ENCODE results near the gene SMIM12. TPM values are rescaled to one million over a fixed set of nuclear protein-coding genes. Genes with fewer than 3 reads are reported as not detected.

The SMIM12 gene
- total RNA-seq, 4 donors from 2014 or later: 11.8 to 31.2 (median 19.4) TPM

DNA sequence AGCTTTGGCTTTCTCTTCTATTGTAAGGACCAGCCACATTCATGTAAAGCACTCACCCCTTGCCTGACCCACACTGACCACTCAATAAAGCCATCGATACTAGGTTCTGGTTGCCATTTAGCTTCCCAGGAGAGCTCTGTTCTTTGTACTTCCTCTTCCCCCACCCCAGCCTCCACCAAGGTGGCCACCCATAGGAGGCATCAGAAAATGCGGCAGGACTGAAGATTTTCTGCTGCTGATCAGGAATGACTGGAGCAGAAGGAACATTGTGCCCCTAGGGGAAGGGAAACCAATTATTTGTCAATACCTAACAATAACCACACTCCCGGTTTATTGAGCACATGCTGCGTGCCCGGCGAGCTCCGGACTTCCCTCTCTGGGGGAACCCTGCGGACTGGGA is 5.2 kb upstream of the SMIM12 start:
- no peak for DNase-seq
- Histone ChIP-seq H3K4me3 (no peak overlapping the region), H3K27me3 (no peaks in the 10 kb centered on the region), H3K27ac (no peak overlapping the region), H3K9me3 (no peaks in the 10 kb centered on the region), H3K4me1 (no peaks in the 10 kb centered on the region), H3K36me3 (no peaks in the 10 kb centered on the region)
- intact Hi-C loops (cut with DNase I; ENCODE audit: low total_unique reads): no loop called here
- no peak for TF ChIP-seq POLR2A (IDR thresholded peaks at IDR 0.05)
- TF ChIP-seq, protein P1, sequence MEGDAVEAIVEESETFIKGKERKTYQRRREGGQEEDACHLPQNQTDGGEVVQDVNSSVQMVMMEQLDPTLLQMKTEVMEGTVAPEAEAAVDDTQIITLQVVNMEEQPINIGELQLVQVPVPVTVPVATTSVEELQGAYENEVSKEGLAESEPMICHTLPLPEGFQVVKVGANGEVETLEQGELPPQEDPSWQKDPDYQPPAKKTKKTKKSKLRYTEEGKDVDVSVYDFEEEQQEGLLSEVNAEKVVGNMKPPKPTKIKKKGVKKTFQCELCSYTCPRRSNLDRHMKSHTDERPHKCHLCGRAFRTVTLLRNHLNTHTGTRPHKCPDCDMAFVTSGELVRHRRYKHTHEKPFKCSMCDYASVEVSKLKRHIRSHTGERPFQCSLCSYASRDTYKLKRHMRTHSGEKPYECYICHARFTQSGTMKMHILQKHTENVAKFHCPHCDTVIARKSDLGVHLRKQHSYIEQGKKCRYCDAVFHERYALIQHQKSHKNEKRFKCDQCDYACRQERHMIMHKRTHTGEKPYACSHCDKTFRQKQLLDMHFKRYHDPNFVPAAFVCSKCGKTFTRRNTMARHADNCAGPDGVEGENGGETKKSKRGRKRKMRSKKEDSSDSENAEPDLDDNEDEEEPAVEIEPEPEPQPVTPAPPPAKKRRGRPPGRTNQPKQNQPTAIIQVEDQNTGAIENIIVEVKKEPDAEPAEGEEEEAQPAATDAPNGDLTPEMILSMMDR (IDR thresholded peaks at IDR 0.05): no peak

DNA sequence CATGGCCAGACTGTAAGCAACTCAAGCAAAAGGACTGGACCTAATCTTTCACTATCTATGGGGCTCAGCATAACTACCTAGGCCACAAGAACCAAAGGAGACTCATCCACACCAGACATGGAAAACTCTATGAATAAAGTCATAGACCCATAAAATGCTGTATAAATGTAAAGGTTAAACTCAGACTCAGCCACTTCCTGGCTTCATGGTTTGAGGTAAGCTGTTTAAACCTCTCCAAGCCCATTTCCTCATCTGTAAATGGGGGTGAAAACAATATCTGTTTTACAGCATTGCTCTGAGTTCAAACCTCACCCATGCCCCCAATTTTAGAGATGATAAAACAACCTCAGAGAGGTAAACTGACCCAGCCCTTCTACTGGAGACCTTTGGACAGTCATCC is 4.0 kb upstream of the SMIM12 start:
- DNase-seq: no peak
- TF ChIP-seq POLR2A (IDR thresholded peaks at IDR 0.05): no peak
- TF ChIP-seq, protein P1 (IDR thresholded peaks at IDR 0.05): no peak
- H3K36me3 ChIP-seq: no peaks in the 10 kb centered on the region
- peaks cover 0 to 6% of the 10 kb centered on the region in 2 donors for H3K4me1 ChIP-seq
- no peak overlapping the region for H3K27ac ChIP-seq
- no peaks in the 10 kb centered on the region for H3K27me3 ChIP-seq
- H3K9me3 ChIP-seq: no peaks in the 10 kb centered on the region
- intact Hi-C loops (cut with DNase I; ENCODE audit: low total_unique reads): no loop called here
- H3K4me3 ChIP-seq: no peak overlapping the region

DNA sequence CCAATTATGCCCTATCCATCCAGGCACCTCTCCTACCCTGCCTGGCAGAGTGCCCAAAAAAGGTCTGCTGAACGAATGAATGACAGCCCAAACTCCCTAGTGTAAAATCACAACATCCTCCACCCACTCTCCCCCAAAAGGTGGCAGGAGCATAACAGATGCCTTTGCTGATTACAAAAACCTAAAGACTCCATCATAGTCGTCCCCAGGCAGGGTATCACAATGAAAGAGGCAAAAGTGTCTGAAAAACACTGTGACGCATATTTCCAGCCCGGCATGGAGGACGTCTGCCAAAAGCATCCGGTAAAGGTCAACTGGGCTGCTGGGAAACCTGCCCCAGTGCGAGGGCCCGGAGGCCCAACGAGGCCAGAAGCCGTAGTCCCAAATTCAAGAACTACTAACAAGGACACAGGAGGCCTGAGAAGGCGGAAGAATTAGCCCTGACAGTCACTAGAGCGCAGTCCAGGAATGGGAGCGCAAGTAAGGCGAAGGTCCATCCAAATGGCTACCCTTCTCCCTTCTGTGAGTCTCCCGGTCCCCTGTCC is 576 bp downstream of the SMIM12 start:
- intact Hi-C loops (cut with DNase I; ENCODE audit: low total_unique reads): no loop called here
- Histone ChIP-seq H3K9me3 (no peaks in the 10 kb centered on the region), H3K36me3 (no peaks in the 10 kb centered on the region), H3K27me3 (no peaks in the 10 kb centered on the region), H3K4me3 (peak overlapping the region; percentile 78), H3K27ac (peak overlapping the region; percentile 80 to 85), H3K4me1 (peaks cover 4 to 14% of the 10 kb centered on the region in 2 donors)
- TF ChIP-seq, protein P1 (IDR thresholded peaks at IDR 0.05): no peak
- TF ChIP-seq POLR2A (IDR thresholded peaks at IDR 0.05): no peak
- peak in 1 of 2 donors; percentile 28 for DNase-seq

DNA sequence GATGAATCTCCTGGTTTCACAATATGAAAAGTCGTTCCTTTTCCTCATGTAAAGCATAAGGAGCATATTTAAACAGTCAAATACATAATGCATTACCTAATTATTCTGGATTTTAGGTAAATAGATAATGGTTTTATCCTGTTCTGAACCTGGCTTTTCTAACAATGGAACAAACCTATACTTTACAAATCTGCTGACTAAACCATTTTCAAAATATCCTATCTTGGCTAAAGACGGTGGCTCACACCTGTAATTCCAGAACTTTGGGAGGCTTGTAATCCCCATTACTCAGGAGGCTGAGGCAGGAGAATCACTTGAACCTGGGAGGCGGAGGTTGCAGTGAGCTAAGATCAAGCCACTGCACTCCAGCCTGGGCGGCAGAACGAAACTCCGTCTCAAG is 2.9 kb downstream of the SMIM12 start:
- no peaks in the 10 kb centered on the region for H3K9me3 ChIP-seq
- H3K4me1 ChIP-seq: peaks cover 4 to 14% of the 10 kb centered on the region in 2 donors
- H3K4me3 ChIP-seq: no peak overlapping the region
- TF ChIP-seq, protein P1 (IDR thresholded peaks at IDR 0.05): no peak
- TF ChIP-seq POLR2A (IDR thresholded peaks at IDR 0.05): no peak
- no peak overlapping the region for H3K27ac ChIP-seq
- DNase-seq: no peak
- H3K36me3 ChIP-seq: no peaks in the 10 kb centered on the region
- no peaks in the 10 kb centered on the region for H3K27me3 ChIP-seq
- intact Hi-C loops (cut with DNase I; ENCODE audit: low total_unique reads): no loop called here

DNA sequence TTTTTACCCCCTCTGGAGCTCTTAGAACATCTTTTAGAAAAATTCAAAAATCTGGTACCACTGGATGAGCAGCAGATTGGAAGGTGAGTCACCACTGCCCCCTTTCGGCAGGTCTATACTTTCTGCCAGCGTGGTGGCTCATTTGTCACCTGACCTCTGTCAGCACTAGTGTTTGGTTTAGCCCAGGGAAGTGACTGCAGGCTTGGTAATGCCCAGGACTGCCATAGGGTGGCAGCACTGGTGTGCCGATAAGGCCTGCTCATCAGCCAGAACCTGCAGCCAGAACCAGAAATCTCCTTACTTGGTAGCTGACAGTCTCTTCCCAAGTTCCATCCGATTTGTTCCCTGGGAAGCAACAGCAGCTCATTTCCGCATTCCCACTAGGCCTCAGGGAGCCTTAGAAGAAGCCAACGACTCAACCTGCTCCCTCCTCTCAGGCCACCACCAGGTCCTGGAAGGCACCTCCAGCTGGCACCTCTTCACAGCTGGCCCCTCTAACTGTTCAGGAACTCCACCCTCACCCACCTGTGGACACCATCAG is 6.8 kb downstream of the SMIM12 start:
- intact Hi-C loops (cut with DNase I; ENCODE audit: low total_unique reads): loop anchor here (5.0 kb wide), 1 partner anchor 65 kb away; no protein-coding TSS in a partner anchor
- peaks cover under 1 to 3% of the 10 kb centered on the region in 2 donors for H3K4me1 ChIP-seq
- H3K9me3 ChIP-seq: no peaks in the 10 kb centered on the region
- TF ChIP-seq POLR2A (IDR thresholded peaks at IDR 0.05): no peak
- TF ChIP-seq, protein P1 (IDR thresholded peaks at IDR 0.05): peak; percentile 67 to 92 (median 84)
- H3K27me3 ChIP-seq: no peaks in the 10 kb centered on the region
- H3K4me3 ChIP-seq: no peak overlapping the region
- no peaks in the 10 kb centered on the region for H3K36me3 ChIP-seq
- H3K27ac ChIP-seq: peak overlapping the region; percentile 48 to 73
- peak; percentile 80 to 83 for DNase-seq

All from uterus (tissue), 4 donors.